ENCODE data around the gene RGS9.

- TF ChIP-seq, protein P1, sequence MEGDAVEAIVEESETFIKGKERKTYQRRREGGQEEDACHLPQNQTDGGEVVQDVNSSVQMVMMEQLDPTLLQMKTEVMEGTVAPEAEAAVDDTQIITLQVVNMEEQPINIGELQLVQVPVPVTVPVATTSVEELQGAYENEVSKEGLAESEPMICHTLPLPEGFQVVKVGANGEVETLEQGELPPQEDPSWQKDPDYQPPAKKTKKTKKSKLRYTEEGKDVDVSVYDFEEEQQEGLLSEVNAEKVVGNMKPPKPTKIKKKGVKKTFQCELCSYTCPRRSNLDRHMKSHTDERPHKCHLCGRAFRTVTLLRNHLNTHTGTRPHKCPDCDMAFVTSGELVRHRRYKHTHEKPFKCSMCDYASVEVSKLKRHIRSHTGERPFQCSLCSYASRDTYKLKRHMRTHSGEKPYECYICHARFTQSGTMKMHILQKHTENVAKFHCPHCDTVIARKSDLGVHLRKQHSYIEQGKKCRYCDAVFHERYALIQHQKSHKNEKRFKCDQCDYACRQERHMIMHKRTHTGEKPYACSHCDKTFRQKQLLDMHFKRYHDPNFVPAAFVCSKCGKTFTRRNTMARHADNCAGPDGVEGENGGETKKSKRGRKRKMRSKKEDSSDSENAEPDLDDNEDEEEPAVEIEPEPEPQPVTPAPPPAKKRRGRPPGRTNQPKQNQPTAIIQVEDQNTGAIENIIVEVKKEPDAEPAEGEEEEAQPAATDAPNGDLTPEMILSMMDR (IDR thresholded peaks at IDR 0.05; ENCODE audit: low read depth, low read length, missing input control): no peak
- TF ChIP-seq YY1 (IDR thresholded peaks at IDR 0.05): no peak
- no peak for TF ChIP-seq EGR1 (IDR thresholded peaks at IDR 0.05; ENCODE audit: low read depth in 2 of 2)
These were observed 30.4 kb downstream of the RGS9 start for GRCh38 chr17:65167566-65167965.

Measured in liver (tissue), 3 donors.